Measurements from ENCODE around the gene EMILIN1.
A peak's percentile ranks its signal among the peaks of the same experiment; 100 is the strongest.

Gene EMILIN1

DNA sequence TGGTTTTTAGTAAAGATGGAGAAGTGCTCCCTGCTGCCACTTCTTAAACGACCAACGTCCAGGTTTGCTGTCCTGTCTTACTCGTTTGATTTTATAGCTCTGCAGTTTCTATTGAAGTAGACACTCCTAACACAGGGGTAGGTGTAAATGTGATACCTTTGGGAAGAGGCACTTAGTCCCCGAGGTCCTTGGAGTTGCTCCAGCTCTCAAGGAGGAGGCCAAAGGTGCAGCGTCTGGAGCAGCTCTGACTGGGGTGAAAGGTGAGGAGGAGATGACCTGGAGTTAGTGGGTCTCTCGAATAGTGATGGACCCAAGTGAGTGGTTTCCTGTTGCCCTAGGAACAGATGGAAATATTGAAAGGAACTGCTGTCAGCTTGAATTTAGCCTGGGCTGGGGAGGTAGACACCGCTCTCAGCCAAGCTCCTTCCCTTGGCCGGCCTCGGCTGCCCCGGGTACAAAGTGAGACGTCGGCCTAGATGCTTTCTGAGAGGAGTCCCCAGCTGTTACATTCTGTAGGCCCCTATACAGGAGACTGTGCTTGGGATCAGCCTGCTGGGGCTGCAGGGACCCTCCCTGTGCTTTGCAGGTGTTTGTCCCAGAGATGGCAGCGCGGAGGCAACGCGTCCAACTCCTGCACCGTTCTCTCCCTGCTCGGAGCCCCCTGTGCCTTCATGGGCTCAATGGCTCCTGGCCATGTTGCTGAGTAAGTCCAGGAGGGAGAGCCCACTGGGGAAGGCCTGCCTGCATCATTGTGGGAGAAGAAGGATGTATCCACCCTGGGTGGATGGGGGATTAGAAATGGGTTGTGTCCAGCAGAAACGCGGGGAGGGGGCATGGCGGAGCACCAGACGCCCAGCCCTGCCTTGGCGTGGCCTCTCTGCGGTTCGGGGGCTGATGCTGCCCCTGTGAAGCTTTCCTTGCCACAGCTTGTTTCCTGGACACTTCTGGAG, 13.6 kb downstream of the EMILIN1 start:
- no peaks in the 10 kb centered on the region for H3K9me3 ChIP-seq (replicated peaks in 1 of 11)
- no peak overlapping the region for H3K27ac ChIP-seq
- H3K4me3 ChIP-seq, result no peak overlapping the region
- H3K4me1 ChIP-seq, result peaks cover 16 to 57% (median 42%) of the 10 kb centered on the region in 10 experiments
- TF ChIP-seq Cebpa-rat (IDR thresholded peaks at IDR 0.05), result no peak
- no peaks in the 10 kb centered on the region for H3K27me3 ChIP-seq
- no peak overlapping the region for H3K4me2 ChIP-seq
- H3K9ac ChIP-seq, result no peak overlapping the region
- no peaks in the 10 kb centered on the region for H3K36me3 ChIP-seq
- peaks cover 0 to 5% (median 0%) of the 10 kb centered on the region in 11 experiments; a peak in 3 of 22 replicates for H4K20me1 ChIP-seq

DNA sequence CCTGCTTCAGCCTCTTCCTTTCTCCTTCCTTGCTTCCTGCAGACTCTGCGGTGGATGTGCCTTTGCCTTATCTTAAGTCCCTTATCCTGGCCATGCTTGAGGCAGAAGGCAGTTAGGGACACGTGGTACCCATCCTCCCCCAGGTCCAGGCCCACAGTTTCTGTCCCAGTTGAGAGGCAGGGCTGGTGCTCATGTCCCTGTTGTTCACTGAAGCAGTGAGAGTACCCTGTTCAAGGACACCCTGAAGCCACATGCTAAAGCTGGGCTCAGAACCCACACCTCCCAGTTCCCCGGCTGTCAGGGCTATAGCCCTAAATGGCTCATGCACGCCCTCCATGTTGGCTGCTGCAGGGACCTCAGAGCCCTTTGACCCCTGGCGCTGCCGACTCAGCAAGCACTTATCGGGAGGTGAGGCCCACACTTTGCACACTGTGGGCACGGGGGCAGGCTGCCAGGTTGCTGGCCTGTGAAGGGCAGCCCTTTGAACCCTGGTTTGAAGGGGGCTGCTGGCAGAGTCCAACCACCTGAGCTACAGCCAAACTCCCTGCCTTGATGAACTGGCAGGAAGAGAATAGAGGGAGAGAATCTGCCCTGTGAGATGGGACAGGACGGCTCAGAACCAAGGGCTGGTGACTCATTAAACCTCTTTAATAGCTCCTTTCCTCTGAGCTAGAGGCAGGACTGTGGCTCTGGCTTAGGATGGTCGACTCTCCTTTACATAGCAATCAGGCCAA, 14.4 kb downstream of the EMILIN1 start:
- Histone ChIP-seq H3K4me2 (no peak overlapping the region), H3K4me1 (peaks cover 18 to 49% (median 35%) of the 10 kb centered on the region in 10 experiments)

DNA sequence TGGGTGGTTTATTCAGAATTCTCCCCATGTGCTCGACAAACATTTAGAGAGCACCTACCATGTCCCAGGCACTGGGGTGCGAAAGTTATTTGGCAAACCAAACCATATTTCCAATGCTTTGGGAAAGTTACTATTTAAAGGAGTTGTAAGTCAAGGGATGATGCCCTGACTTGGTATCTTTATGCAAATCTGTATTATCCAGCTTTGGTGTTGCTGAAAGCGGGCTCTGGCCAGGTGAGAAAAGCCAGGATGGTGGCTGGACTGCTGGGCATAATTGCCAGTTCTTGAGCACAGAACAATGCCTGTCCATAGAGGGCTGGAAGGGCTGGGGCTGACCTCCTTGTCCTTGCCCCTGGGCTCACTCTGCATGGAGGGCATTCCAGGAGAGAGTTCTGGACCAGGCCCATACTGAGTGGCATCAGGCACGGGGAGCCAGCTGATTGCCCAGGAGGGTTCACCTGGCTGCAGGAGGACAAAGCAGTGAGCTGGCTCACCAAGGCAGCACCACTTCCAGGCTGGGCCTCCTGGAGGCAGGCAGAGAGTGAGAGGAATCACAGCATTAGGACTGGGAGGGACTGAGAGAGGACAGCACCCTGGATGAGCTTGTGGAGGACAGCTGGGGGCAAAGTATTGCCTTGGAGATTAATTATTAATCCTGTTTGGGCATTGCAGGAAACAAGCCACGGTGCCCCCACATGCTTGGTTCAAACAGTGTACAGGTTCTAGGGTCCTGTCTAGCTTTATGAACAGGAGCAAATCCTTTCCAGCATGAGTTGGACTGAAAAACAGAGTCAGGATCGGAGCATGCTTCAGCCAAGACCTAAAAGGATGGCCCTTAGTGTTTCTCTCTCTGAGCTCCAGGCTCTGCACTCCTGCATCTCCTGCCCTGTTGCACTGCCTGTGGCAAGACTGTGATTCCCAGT, 15.3 kb downstream of the EMILIN1 start:
- Histone ChIP-seq H3K4me2 (no peak overlapping the region), H3K9ac (no peak overlapping the region), H3K27ac (no peak overlapping the region), H3K4me1 (peaks cover 18 to 43% (median 31%) of the 10 kb centered on the region in 10 experiments), H4K20me1 (no peaks in the 10 kb centered on the region), H3K27me3 (no peaks in the 10 kb centered on the region), H3K36me3 (no peaks in the 10 kb centered on the region), H3K9me3 (replicated peaks in 1 of 11) (no peaks in the 10 kb centered on the region), H3K4me3 (no peak overlapping the region)
- no peak for TF ChIP-seq Cebpa-rat (IDR thresholded peaks at IDR 0.05)

More for the DNA sequence above, 14.4 kb downstream of the EMILIN1 start:
- Histone ChIP-seq H3K36me3 (no peaks in the 10 kb centered on the region), H3K27me3 (no peaks in the 10 kb centered on the region), H3K9me3 (replicated peaks in 1 of 11) (no peaks in the 10 kb centered on the region), H4K20me1 (no peaks in the 10 kb centered on the region), H3K9ac (no peak overlapping the region), H3K27ac (no peak overlapping the region), H3K4me3 (no peak overlapping the region)
- no peak for TF ChIP-seq Cebpa-rat (IDR thresholded peaks at IDR 0.05)

DNA sequence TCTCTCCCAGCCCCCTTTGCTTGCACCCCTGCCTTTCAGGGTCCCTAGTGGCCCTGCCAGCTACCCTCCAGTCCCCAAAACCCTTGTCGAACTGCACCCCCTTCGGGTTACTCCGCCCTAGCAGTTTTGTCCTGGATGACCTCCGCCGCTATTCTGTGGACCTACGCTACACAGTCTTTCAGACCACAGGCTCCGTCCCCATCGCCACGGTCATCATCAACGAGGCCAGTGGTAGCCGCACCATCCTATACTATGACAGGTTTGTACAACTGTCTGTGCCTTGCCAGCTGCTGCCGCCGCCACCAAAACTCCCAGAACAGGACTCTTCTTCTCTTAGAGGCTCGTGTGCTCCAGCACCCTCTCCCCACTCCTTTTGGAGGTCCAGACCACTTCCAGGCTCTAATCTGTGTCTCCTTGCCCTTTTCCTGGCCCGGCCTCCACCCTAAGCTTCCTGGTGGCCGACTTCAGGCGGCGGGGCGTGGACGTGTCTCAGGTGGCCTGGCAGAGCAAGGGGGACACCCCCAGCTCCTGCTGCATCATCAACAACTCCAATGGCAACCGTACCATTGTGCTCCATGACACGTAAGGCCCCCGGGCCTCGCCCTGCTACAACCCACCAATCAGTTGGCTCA, 16.1 kb downstream of the EMILIN1 start:
- Histone ChIP-seq H3K27ac (no peak overlapping the region), H3K4me3 (no peak overlapping the region)

DNA sequence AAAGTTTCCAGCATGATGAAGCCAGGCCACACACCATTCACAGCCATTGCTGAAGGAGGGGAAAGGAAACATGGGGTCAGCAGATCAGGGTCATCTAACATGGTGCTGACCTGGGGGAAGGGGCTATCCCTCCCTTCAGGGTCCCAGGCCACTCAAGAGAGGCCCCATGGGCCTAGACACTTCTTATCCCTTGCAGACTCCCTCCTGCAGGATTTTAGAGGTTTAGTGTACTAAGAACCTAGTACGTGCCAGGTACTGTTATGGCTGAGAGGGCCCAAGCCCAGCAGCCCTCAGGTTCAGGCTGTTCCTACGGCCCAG, 17.0 kb downstream of the EMILIN1 start:
- H3K36me3 ChIP-seq, result no peaks in the 10 kb centered on the region
- no peaks in the 10 kb centered on the region for H4K20me1 ChIP-seq
- peak overlapping the region in 4 of 11 experiments; percentile 44 to 72 (median 66); a peak in 1 of 22 replicates for H3K4me2 ChIP-seq
- H3K9ac ChIP-seq, result no peak overlapping the region
- no peaks in the 10 kb centered on the region for H3K9me3 ChIP-seq (replicated peaks in 1 of 11)
- no peaks in the 10 kb centered on the region for H3K27me3 ChIP-seq
- H3K27ac ChIP-seq, result no peak overlapping the region
- H3K4me3 ChIP-seq, result no peak overlapping the region
- TF ChIP-seq Cebpa-rat (IDR thresholded peaks at IDR 0.05), result no peak
- H3K4me1 ChIP-seq, result peaks cover 18 to 34% (median 21%) of the 10 kb centered on the region in 10 experiments

More for the DNA sequence above, 16.1 kb downstream of the EMILIN1 start:
- Histone ChIP-seq H3K4me2 (no peak overlapping the region), H3K27me3 (no peaks in the 10 kb centered on the region), H3K36me3 (no peaks in the 10 kb centered on the region), H4K20me1 (no peaks in the 10 kb centered on the region), H3K9ac (no peak overlapping the region), H3K9me3 (replicated peaks in 1 of 11) (no peaks in the 10 kb centered on the region), H3K4me1 (peaks cover 18 to 43% (median 30%) of the 10 kb centered on the region in 10 experiments)
- no peak for TF ChIP-seq Cebpa-rat (IDR thresholded peaks at IDR 0.05)

DNA sequence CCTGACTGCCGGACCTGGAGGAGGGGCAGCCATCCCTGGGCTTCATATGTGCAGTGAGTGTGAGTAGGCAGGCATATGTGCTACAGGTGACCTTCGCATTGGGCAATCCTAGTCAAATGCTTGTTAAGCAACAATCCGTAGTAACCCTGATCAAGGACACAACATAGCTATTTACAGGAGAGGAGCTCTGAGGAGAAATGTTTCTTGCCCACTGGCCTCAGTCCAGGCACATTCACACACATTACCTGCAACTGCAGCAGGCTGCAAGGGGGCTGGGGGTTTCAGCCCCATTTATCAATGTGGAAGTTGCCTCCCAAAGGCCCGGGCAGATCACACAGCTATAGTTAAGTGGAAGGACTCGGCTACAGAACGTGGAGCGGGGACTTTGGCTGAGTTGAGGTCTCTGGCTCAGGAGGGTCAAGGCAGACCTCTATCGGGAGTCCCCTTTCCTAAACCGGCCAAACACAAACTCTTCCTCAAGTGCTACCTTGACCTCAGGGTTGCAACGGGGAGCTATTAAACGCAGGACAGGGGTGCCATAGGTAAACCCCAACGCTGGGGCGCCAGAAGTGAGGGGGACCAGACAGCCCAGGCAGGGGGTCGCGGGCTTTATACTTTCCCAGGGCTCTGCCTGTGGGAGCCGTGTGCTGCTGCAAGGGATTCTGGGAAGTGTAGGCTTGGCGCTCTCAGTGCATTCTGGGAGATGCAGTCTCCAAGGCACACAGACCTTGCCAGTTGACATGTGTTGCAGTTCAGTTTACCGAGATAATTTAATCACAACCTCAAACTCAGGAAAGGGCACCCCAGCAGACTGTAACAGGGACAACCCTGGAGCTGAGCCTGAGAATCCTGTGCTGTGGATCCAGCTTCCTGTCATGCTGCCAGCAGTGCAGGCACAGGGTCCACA, 17.6 kb downstream of the EMILIN1 start:
- Histone ChIP-seq H3K36me3 (no peaks in the 10 kb centered on the region), H3K4me2 (peak overlapping the region; percentile 19 to 74 (median 65)), H3K4me1 (peaks cover 16 to 29% (median 19%) of the 10 kb centered on the region in 10 experiments; a peak in 19 of 20 replicates), H3K4me3 (0 out of 20 replicates have a peak overlapping the region, but pooled peaks of 1 of the 10 experiments have one; percentile 16), H3K27ac (peak overlapping the region in 2 of 11 experiments; percentile 1 to 3; a peak in 1 of 22 replicates), H4K20me1 (no peaks in the 10 kb centered on the region), H3K27me3 (no peaks in the 10 kb centered on the region), H3K9me3 (replicated peaks in 1 of 11) (no peaks in the 10 kb centered on the region), H3K9ac (peak overlapping the region in 3 of 11 experiments; percentile 3 to 19 (median 13); a peak in 3 of 22 replicates)
- TF ChIP-seq Cebpa-rat (IDR thresholded peaks at IDR 0.05), result no peak

DNA sequence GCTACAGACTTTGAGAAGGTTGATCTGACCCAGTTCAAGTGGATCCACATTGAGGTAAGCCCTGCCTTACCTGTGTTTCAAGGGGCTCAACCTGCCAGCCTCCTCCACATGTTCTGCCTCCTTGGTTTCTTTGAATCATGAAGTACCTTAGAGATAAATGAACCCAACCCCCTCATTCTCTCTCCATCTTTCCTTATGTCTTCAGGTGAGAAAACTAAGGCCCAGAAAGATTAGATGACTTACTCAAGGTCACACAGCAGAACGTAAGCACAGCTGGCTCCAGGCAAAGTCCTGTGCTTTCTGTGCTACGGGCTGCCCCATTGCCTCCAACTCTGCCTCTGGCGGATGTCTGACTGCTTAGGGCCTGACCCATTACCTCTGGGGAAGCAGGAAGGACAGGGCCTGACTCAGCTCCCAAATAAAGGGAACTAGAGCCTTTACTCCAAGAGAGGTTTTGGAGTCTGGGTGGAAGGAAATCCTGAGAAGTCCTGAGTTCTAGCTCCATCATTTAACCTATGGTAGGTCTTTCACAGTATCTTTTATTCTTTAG, 18.4 kb downstream of the EMILIN1 start:
- Histone ChIP-seq H4K20me1 (no peaks in the 10 kb centered on the region), H3K4me2 (peak overlapping the region in 6 of 11 experiments; percentile 44 to 74 (median 67); a peak in 11 of 22 replicates), H3K9ac (peak overlapping the region in 2 of 11 experiments; percentile 3 to 19; a peak in 3 of 22 replicates), H3K4me3 (no peak overlapping the region), H3K27me3 (no peaks in the 10 kb centered on the region), H3K4me1 (peaks cover 15 to 29% (median 19%) of the 10 kb centered on the region in 10 experiments; a peak in 19 of 20 replicates), H3K36me3 (no peaks in the 10 kb centered on the region), H3K9me3 (replicated peaks in 1 of 11) (no peaks in the 10 kb centered on the region), H3K27ac (peak overlapping the region in 2 of 11 experiments; percentile 1 to 3; a peak in 1 of 22 replicates)
- no peak for TF ChIP-seq Cebpa-rat (IDR thresholded peaks at IDR 0.05)
